ENCODE measurements around the gene NR6A1. TPM values are rescaled to one million over a fixed set of nuclear protein-coding genes. Genes with fewer than 3 reads are reported as not detected.
"Not testable (repeated sequence)": the region's sequence is repeated elsewhere in the genome, so short reads cannot be mapped to it uniquely, and the experiment has no call there.

The NR6A1 gene
- total and polyA plus RNA-seq, 5 donors from 2014 or later, result 0.05 TPM; not detected in 4

- H3K27me3 ChIP-seq (ENCODE audit: control insufficient read depth, insufficient read depth, low read length), result peaks cover 10% of the 10 kb centered on the region
Measured at GRCh38 chr9:124617477-124618141, 153.5 kb downstream of the NR6A1 start.

DNA sequence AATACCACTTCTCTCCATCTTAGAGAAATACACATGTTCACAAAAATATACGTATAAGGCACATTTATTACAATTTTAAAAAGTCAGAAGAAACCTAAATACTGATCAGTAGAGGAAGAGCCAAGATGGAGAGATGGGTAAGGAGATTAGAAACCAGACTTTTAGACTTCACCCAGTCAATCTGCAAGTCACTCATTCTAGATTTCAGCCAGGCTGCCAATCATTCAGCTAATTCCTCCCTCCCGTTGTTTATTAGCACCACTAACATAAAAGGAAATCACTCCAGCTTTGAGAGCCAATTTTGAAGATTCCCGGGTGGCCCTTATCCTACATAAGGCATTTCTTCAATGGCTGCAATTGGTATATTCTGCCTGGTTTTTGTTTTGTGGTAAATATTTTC, 154.2 kb downstream of the NR6A1 start:
- H3K4me3 Mint-ChIP-seq, result no peak overlapping the region
- H3K27me3 ChIP-seq (ENCODE audit: control insufficient read depth, insufficient read depth, low read length), result peaks cover 14% of the 10 kb centered on the region
- no peaks in the 10 kb centered on the region for H3K4me1 ChIP-seq (ENCODE audit: control insufficient read depth, insufficient read depth, low read length, poor library complexity, severe bottlenecking)
- ATAC-seq (ENCODE audit: low read depth in 2 of 2) (no peak), DNase-seq (no peak)
- H3K36me3 ChIP-seq (ENCODE audit: control insufficient read depth, insufficient read depth, low read length), result no peaks in the 10 kb centered on the region
- no peak overlapping the region for H3K4me3 ChIP-seq (ENCODE audit: low read depth, low read length)
- peaks cover 36% of the 10 kb centered on the region for H3K27me3 Mint-ChIP-seq
- H3K9me3 ChIP-seq (ENCODE audit: control insufficient read depth in 2 of 2, low read length in 2 of 2), result no peaks in the 10 kb centered on the region
- no peak overlapping the region for H3K27ac Mint-ChIP-seq
- H3K36me3 Mint-ChIP-seq, result no peaks in the 10 kb centered on the region
- H3K4me1 Mint-ChIP-seq, result no peaks in the 10 kb centered on the region
- H3K27ac ChIP-seq (ENCODE audit: insufficient read depth, low read length, poor library complexity, severe bottlenecking), result no peak overlapping the region
- H3K9me3 Mint-ChIP-seq, result no peaks in the 10 kb centered on the region

More at GRCh38 chr9:124617477-124618141, 153.5 kb downstream of the NR6A1 start:
- ATAC-seq (ENCODE audit: low read depth in 2 of 2), result peak in 1 of 2 donors; percentile 58
- Mint-ChIP-seq H3K36me3 (no peaks in the 10 kb centered on the region), H3K27me3 (peaks cover 40% of the 10 kb centered on the region), H3K9me3 (no peaks in the 10 kb centered on the region), H3K4me1 (no peaks in the 10 kb centered on the region), H3K27ac (no peak overlapping the region), H3K4me3 (no peak overlapping the region)
- Histone ChIP-seq H3K27ac (ENCODE audit: insufficient read depth, low read length, poor library complexity, severe bottlenecking) (no peak overlapping the region), H3K36me3 (ENCODE audit: control insufficient read depth, insufficient read depth, low read length) (no peaks in the 10 kb centered on the region), H3K4me3 (ENCODE audit: low read depth, low read length) (no peak overlapping the region), H3K9me3 (ENCODE audit: control insufficient read depth in 2 of 2, low read length in 2 of 2) (no peaks in the 10 kb centered on the region), H3K4me1 (ENCODE audit: control insufficient read depth, insufficient read depth, low read length, poor library complexity, severe bottlenecking) (no peaks in the 10 kb centered on the region)
- peak; percentile 31 to 75 (median 49) for DNase-seq

DNA sequence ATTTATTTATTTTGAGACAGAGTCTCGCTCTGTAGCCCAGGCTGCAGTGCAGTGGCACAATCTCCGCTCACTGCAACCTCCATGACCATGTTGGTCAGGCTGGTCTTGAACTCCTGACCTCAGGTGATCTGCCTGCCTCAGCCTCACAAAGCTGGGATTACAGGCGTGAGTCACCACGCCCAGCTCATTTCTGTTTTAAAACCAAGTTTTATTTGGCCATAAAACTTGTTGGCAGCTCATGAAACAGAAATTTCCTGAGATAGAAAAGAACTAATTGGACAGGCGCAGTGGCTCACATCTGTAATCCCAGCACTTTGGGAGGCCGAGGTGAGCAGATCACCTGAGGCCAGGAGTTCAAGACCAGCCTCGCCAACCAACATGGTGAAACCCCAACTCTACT, 155.3 kb downstream of the NR6A1 start:
- H3K27ac Mint-ChIP-seq; H3K4me3 Mint-ChIP-seq; H3K9me3 ChIP-seq (ENCODE audit: control insufficient read depth in 2 of 2, low read length in 2 of 2); H3K27ac ChIP-seq (ENCODE audit: insufficient read depth, low read length, poor library complexity, severe bottlenecking); ATAC-seq (ENCODE audit: low read depth in 2 of 2); H3K9me3 Mint-ChIP-seq; H3K4me3 ChIP-seq (ENCODE audit: low read depth, low read length); H3K4me1 ChIP-seq (ENCODE audit: control insufficient read depth, insufficient read depth, low read length, poor library complexity, severe bottlenecking); H3K36me3 ChIP-seq (ENCODE audit: control insufficient read depth, insufficient read depth, low read length); DNase-seq; H3K4me1 Mint-ChIP-seq; H3K36me3 Mint-ChIP-seq: not testable (repeated sequence)
- peaks cover 15% of the 10 kb centered on the region for H3K27me3 ChIP-seq (ENCODE audit: control insufficient read depth, insufficient read depth, low read length)
- peaks cover 30% of the 10 kb centered on the region for H3K27me3 Mint-ChIP-seq

DNA sequence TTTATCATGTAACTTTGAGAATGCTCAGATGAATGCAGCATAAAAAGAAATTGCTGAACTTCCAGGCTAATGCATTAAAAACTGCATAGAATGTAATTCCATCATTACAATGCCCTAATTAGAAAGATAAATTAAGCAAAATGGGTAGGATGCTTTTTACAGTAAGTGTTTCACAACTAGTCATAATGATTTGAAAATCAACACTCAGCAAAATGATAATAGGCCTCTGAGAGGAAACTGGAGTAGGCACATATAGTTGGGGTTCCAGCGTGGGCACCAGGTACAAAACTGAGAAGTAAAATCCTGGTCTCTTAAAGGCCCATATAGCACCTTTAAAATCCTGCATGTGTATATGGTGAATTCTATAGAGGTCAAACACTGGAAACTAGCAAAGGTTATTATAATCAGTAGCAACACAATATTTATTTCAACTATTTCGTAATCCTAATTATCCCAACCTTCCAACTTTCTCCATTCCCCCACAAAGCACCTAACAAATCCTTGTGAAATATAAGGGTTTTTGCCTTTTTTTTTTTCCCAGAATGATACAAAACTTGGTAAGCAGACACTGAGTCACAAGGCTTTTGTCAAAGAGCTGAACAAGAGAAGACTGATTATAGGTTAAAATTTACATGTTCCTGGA, 155.9 kb downstream of the NR6A1 start:
- no peak overlapping the region for H3K27ac Mint-ChIP-seq
- no peaks in the 10 kb centered on the region for H3K9me3 ChIP-seq (ENCODE audit: control insufficient read depth in 2 of 2, low read length in 2 of 2)
- DNase-seq (no peak), ATAC-seq (ENCODE audit: low read depth in 2 of 2) (no peak)
- H3K27ac ChIP-seq (ENCODE audit: insufficient read depth, low read length, poor library complexity, severe bottlenecking), result no peak overlapping the region
- H3K4me1 Mint-ChIP-seq, result no peaks in the 10 kb centered on the region
- peaks cover 17% of the 10 kb centered on the region for H3K27me3 ChIP-seq (ENCODE audit: control insufficient read depth, insufficient read depth, low read length)
- no peak overlapping the region for H3K4me3 ChIP-seq (ENCODE audit: low read depth, low read length)
- no peaks in the 10 kb centered on the region for H3K4me1 ChIP-seq (ENCODE audit: control insufficient read depth, insufficient read depth, low read length, poor library complexity, severe bottlenecking)
- H3K4me3 Mint-ChIP-seq, result no peak overlapping the region
- H3K27me3 Mint-ChIP-seq, result peaks cover 23% of the 10 kb centered on the region
- H3K9me3 Mint-ChIP-seq, result no peaks in the 10 kb centered on the region
- H3K36me3 Mint-ChIP-seq, result no peaks in the 10 kb centered on the region
- no peaks in the 10 kb centered on the region for H3K36me3 ChIP-seq (ENCODE audit: control insufficient read depth, insufficient read depth, low read length)

- H3K27ac ChIP-seq (ENCODE audit: insufficient read depth, low read length, poor library complexity, severe bottlenecking), result no peak overlapping the region
- Mint-ChIP-seq H3K27me3 (peaks cover 23% of the 10 kb centered on the region), H3K4me3 (no peak overlapping the region), H3K27ac (no peak overlapping the region), H3K36me3 (no peaks in the 10 kb centered on the region), H3K9me3 (no peaks in the 10 kb centered on the region), H3K4me1 (no peaks in the 10 kb centered on the region)
- no peaks in the 10 kb centered on the region for H3K9me3 ChIP-seq (ENCODE audit: control insufficient read depth in 2 of 2, low read length in 2 of 2)
- no peaks in the 10 kb centered on the region for H3K4me1 ChIP-seq (ENCODE audit: control insufficient read depth, insufficient read depth, low read length, poor library complexity, severe bottlenecking)
- H3K4me3 ChIP-seq (ENCODE audit: low read depth, low read length), result no peak overlapping the region
- DNase-seq (no peak), ATAC-seq (ENCODE audit: low read depth in 2 of 2) (no peak)
- H3K27me3 ChIP-seq (ENCODE audit: control insufficient read depth, insufficient read depth, low read length), result peaks cover 17% of the 10 kb centered on the region
- H3K36me3 ChIP-seq (ENCODE audit: control insufficient read depth, insufficient read depth, low read length), result no peaks in the 10 kb centered on the region
Measured at GRCh38 chr9:124613849-124614248, 157.3 kb downstream of the NR6A1 start.

GRCh38 chr9:124611106-124611505, 160.0 kb downstream of the NR6A1 start:
- Histone ChIP-seq H3K4me3 (ENCODE audit: low read depth, low read length) (no peak overlapping the region), H3K36me3 (ENCODE audit: control insufficient read depth, insufficient read depth, low read length) (no peaks in the 10 kb centered on the region), H3K9me3 (ENCODE audit: control insufficient read depth in 2 of 2, low read length in 2 of 2) (no peaks in the 10 kb centered on the region), H3K27ac (ENCODE audit: insufficient read depth, low read length, poor library complexity, severe bottlenecking) (no peak overlapping the region), H3K4me1 (ENCODE audit: control insufficient read depth, insufficient read depth, low read length, poor library complexity, severe bottlenecking) (no peaks in the 10 kb centered on the region), H3K27me3 (ENCODE audit: control insufficient read depth, insufficient read depth, low read length) (peaks cover 18% of the 10 kb centered on the region)
- Mint-ChIP-seq H3K27me3 (peaks cover 22% of the 10 kb centered on the region), H3K36me3 (no peaks in the 10 kb centered on the region), H3K9me3 (no peaks in the 10 kb centered on the region), H3K27ac (no peak overlapping the region), H3K4me3 (no peak overlapping the region), H3K4me1 (no peaks in the 10 kb centered on the region)
- no peak for DNase-seq
- no peak for ATAC-seq (ENCODE audit: low read depth in 2 of 2)

DNA sequence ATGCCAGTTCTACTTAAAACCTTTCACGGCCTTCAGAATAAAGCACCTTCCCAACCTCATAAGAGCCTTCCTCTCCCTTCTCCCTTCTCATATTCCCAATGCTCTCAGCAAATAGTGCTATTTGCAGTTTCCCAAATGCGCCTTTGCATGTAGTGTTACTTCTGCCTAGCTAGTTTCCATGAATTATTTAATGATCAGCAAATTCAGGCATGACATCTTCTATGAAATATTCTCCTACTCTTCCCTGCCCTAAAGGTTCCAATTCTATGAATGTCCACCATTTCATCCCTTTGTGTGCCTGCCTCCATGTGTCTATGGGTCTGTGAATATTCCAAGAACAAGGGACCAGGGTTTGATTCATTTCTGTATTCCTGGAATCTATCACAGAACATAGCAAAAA, 165.1 kb downstream of the NR6A1 start:
- DNase-seq, result no peak
- no peaks in the 10 kb centered on the region for H3K9me3 Mint-ChIP-seq
- H3K4me1 Mint-ChIP-seq, result no peaks in the 10 kb centered on the region
- H3K4me1 ChIP-seq (ENCODE audit: control insufficient read depth, insufficient read depth, low read length, poor library complexity, severe bottlenecking), result no peaks in the 10 kb centered on the region
- H3K27me3 Mint-ChIP-seq, result peaks cover 6% of the 10 kb centered on the region
- no peak overlapping the region for H3K27ac ChIP-seq (ENCODE audit: insufficient read depth, low read length, poor library complexity, severe bottlenecking)
- H3K4me3 Mint-ChIP-seq, result no peak overlapping the region
- H3K4me3 ChIP-seq (ENCODE audit: low read depth, low read length), result no peak overlapping the region
- no peaks in the 10 kb centered on the region for H3K36me3 ChIP-seq (ENCODE audit: control insufficient read depth, insufficient read depth, low read length)
- peaks cover 6% of the 10 kb centered on the region for H3K27me3 ChIP-seq (ENCODE audit: control insufficient read depth, insufficient read depth, low read length)
- H3K36me3 Mint-ChIP-seq, result no peaks in the 10 kb centered on the region
- H3K9me3 ChIP-seq (ENCODE audit: control insufficient read depth in 2 of 2, low read length in 2 of 2), result no peaks in the 10 kb centered on the region
- H3K27ac Mint-ChIP-seq, result no peak overlapping the region
- ATAC-seq (ENCODE audit: low read depth in 2 of 2), result no peak

DNA sequence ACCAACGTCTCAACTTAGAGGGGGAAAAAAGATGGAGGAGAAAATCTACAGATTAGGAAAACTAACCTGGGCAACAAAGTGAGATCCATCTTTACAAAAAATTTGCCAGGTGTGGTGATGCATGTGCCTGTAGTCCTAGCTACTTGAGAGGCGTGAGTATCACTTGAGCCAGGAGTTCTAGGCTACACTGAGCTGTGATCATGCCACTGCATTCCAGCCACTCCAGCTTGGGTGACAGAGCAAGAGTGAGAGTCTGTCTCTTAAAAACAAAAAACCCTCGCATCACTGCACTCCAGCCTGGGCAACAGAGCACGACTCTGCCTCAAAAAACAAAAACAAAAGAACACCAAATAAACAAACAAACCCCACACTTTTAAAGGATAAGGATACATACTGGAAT, 165.9 kb downstream of the NR6A1 start:
- Histone ChIP-seq H3K9me3 (ENCODE audit: control insufficient read depth in 2 of 2, low read length in 2 of 2) (no peaks in the 10 kb centered on the region), H3K4me3 (ENCODE audit: low read depth, low read length) (no peak overlapping the region), H3K27me3 (ENCODE audit: control insufficient read depth, insufficient read depth, low read length) (peaks cover 4% of the 10 kb centered on the region), H3K4me1 (ENCODE audit: control insufficient read depth, insufficient read depth, low read length, poor library complexity, severe bottlenecking) (no peaks in the 10 kb centered on the region), H3K36me3 (ENCODE audit: control insufficient read depth, insufficient read depth, low read length) (no peaks in the 10 kb centered on the region), H3K27ac (ENCODE audit: insufficient read depth, low read length, poor library complexity, severe bottlenecking) (no peak overlapping the region)
- H3K27ac Mint-ChIP-seq, result no peak overlapping the region
- no peak for DNase-seq
- no peak overlapping the region for H3K4me3 Mint-ChIP-seq
- no peaks in the 10 kb centered on the region for H3K4me1 Mint-ChIP-seq
- ATAC-seq (ENCODE audit: low read depth in 2 of 2), result no peak
- H3K36me3 Mint-ChIP-seq, result no peaks in the 10 kb centered on the region
- H3K27me3 Mint-ChIP-seq, result peaks cover 6% of the 10 kb centered on the region
- no peaks in the 10 kb centered on the region for H3K9me3 Mint-ChIP-seq
